COLO829 (cell line): ENCODE results near the gene NUP93.
"Not testable (repeated sequence)": the region's sequence is repeated elsewhere in the genome, so short reads cannot be mapped to it uniquely, and the experiment has no call there.

Experiments used
- DNase-seq: peaks from one replicate; pipeline ENCODE4 v3.0.0; 2012; ENCODE audit warnings: low spot score

NUP93 gene

GRCh38 chr16:56779906-56780305, 50.0 kb downstream of the NUP93 start:
- DNase-seq: no peak

- no peak for DNase-seq
Observed at GRCh38 chr16:56780646-56781045, 50.7 kb downstream of the NUP93 start.

DNA sequence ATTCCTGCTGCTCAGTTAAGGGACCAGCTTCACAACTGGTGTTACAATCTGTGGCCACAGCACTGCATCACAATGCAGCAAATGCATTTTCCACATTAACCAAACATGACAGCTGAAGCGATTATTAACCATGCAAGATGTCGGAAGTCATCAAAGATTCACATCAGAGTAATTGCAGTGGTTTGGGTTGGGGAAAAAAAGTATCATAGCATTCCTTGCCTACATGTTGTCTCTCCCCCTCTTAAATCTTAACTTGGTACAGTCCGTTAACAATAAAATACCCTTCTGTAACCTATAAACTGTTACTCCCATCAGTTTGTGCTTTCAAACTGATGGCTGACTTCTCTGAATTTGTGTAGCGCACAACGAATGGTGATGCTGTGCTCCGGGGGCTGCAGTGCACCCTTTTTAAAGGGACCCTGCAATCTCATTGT, 51.6 kb downstream of the NUP93 start:
- DNase-seq: no peak

DNA sequence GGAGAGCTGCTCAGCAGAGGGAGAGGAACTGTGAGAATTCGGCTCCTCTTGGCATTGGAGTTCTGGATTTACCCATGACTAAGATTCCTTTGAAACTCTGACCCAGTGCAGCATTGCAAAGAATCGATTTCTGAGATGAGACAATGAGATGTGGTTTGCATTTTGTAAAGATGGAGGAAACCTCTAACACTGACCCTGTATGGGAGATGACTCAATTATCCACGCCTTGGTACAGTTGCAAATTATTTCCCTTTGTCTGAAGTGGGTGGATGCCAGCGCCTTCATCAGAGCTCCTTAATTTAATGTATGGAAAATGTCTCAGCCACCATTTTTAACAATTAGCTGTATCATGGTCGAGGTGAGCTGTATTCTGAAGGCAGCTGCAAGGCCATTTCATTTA, 53.4 kb downstream of the NUP93 start:
- DNase-seq: no peak

DNA sequence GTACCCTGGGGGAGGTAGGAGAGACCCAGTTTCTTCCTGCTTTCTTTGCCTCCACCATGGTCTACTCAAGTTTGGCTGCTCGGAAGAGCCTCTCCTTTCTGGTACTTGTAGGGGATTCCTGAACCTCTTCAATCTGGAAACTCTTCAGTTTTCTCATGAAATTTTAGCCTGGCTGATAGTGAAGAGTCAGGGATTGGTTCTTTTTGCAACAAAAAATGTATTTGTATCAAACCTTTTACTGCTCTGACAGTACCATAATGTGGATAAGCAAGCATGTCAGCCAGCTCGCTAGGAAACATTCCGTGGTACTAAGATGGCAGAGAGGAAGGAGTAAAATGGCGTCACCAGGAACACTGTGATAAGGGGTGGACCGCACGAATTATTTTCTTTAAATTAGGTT, 55.4 kb downstream of the NUP93 start:
- no peak for DNase-seq

GRCh38 chr16:56787167-56787566, 57.2 kb downstream of the NUP93 start:
- no peak for DNase-seq

- no peak for DNase-seq
Observed at GRCh38 chr16:56788435-56788834, 58.5 kb downstream of the NUP93 start.

GRCh38 chr16:56789360-56789759, 59.4 kb downstream of the NUP93 start:
- DNase-seq: no peak

DNA sequence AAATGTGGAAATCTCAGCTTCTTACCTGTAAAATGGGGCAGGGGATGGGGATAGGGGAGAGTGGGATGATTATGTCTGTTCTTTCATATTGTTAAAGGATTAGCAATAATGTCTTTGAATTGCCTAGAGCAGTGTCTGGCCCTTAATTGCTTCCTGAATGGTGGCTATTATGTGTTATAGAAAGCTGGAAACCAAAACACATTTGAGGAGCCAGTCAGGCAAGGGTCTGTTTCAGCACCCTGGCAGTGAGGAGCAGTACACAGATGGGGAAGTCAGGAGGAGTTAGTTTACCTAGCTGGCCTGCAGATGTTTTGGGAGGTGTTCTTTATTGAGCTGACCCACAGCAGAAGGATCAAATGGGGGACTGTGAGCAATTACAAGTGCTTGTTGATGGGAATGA, 63.0 kb downstream of the NUP93 start:
- DNase-seq: no peak

- DNase-seq: no peak
Observed at GRCh38 chr16:56793492-56793891, 63.6 kb downstream of the NUP93 start.

GRCh38 chr16:56795011-56795410, 65.1 kb downstream of the NUP93 start:
- DNase-seq: no peak

- DNase-seq: not testable (repeated sequence)
Observed at GRCh38 chr16:56797038-56797437, 67.1 kb downstream of the NUP93 start.

DNA sequence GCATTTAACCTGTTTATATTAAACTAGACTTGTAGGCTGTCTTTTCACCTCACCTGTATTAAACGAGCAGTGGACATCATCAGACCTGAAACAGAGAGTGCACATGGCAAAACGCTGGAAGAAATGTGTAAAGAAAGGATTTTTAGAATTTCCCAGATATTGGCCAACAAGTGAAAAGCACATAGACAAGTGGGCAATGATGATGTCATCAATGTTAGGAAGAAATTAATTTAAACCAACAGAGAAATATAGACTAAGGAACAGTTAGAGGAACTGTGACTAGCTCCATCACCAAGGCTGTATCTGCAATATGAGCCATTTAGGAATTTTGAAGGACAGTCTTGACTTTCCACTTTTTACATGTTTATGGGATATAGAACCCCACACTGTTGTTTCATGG, 67.9 kb downstream of the NUP93 start:
- no peak for DNase-seq

DNA sequence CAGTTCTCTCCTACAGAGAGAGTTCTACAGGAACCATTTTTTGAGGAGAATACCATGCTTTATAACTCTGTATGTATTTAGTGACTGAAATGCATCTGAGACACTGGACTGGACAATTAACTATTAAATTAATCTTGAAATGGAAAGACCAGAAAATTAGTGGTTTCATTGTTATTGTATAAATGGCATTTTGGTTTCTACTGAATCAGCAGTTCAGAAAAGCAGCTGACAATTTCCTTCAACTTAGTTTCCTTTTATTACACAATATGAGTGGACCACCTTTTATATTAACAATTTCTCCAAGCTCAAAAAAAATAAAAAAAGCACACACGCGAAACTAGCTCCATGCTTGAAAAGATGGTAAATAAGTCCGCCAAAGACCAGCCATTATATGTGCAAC, 69.0 kb downstream of the NUP93 start:
- DNase-seq: no peak

- no peak for DNase-seq
Observed at GRCh38 chr16:56800355-56800754, 70.4 kb downstream of the NUP93 start.

DNA sequence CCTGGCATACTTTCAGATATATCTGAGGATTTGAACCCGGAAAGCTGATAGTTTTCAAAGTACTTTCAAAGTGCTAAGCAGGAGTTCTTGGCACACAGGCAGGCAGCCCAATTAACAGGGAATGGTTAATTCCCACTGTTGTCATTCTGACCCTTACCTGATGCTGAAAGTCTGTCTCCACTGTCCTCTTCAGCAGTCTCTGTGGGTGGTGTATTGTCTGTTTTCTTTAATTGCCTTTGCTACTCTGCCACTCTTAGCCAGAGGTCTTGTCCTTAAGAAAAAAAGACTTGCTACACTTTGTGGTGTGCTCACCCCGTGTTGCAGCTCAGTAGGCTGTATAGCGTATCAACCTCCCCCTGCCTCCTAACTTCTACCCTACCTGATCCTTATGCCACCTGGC, 71.8 kb downstream of the NUP93 start:
- DNase-seq: no peak

- DNase-seq: no peak
Observed at GRCh38 chr16:56807011-56807675, 77.2 kb downstream of the NUP93 start.

DNA sequence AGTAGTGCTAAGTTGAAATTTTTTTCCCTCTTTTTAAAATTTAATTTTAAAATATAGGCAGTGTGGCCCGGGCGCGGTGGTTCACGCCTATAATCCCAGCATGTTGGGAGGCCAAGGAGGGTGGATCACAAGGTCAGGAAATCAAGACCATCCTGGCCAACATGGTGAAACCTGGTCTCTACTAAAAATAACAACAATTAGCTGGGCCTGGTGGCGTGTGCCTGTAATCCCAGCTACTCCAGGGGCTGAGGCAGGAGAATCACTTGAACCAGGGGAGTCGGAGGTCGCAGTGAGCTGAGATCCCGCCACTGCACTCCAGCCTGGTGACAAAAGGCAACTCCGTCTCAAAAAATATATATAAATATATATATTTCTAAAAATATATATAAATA, 77.7 kb downstream of the NUP93 start:
- not testable (repeated sequence) for DNase-seq

GRCh38 chr16:56810954-56811353, 81.0 kb downstream of the NUP93 start:
- no peak for DNase-seq

DNA sequence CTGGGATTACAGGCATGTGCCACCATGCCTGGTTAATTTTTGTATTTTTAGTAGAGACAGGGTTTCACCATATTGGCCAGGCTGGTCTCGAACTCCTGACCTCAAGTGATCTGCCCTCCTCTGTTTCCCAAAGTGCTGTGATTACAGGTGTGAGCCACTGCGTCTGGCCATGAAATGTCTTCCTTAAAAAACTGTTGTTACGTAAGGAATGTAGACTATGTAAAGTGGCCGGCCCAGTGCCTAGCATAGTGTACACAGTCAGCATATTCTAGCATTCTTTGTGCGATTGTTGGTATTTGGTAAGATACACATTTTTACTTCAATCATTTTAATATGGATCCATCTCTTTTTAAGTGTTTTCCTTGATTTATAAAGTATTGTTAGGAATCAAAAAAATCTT, 81.7 kb downstream of the NUP93 start:
- DNase-seq: not testable (repeated sequence)

DNA sequence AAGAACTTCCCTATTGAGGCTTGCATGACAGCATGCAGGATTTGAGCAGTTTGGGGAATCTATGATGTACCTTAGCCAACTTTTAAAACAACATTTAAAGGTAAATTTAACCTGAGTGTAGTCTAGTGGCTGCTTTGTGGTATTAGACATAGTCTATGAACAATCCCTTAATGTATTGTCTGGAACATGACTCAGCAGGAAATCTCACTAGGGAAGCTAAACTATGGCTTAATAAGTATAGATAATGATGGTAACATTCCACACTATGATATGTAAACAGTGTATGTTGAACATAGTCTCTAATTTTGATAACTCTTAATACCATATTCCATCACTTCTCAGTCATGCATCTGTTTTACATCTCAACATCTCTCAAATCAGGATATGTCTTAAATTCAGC, 83.0 kb downstream of the NUP93 start:
- DNase-seq: no peak

DNA sequence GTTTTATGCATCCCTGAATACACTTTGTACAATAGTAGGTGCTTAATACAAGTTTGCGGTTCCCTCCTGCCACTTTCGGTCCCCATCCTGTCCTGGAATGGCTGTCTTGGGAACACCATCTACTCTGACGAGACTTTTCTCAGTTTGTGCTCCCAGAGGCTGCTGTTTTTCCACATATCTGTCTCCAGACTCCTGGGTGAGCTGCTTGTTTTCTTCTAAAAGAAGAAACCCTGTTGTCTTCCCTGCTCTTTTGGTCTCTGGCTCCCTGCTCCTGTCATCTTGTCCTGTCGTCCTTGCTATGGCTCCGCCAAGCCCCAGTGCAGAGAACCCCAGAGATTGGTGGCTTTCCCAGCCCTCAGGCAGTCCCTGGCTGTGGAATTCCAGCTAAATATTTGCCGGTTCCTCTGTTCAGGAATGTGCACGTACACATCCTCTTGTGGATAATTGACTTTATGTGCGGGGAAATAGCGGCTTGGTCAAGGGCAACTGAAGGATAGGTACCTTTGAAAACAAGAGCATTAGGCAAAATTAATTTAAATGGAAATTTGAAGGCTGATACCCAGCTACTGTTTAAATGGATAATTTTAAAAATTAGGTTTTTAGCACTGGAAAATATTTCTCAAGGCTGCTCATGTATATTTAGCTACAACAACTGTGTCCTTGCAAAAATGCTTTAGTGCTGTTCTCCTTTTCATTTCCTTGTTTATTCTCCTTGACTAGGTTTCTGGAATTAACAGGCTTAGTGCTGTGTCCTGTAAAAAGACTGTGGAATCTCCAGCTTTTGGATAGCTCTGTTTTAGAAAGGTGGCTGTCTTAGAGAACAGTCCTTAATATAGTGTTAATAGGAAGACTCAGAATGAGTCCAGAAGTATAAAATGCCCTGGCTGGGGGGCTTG, 84.9 kb downstream of the NUP93 start:
- DNase-seq: no peak

DNA sequence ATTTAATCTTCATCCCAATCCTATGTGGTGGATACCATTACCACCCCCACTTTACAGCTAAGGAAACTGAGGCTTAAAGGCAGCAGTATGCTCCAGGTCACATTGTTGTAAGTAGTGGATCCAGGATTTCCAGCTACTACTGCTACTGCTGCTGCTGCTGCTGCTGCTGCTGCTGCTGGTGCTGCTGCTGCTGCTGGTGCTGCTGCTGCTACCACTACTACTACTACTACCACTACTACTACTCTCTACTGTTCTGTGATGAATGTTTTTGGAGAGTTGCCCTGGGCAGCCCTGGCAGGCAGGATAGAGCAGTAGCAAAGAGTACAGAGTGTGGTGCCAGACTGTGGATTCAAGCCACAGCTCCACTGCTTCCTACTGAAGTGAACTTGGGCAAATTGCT, 85.8 kb downstream of the NUP93 start:
- no peak for DNase-seq

GRCh38 chr16:56817056-56817455, 87.1 kb downstream of the NUP93 start:
- no peak for DNase-seq
